Left ventricle myocardium inferior (tissue), 1 donor: Measurements from ENCODE around the gene ODC1. TPM values are rescaled to one million over a fixed set of nuclear protein-coding genes. Genes with fewer than 3 reads are reported as not detected.

Source experiments
- DNase-seq: peaks from one replicate; pipeline ENCODE4 v3.0.0-alpha.2; 2020
- H3K27ac ChIP-seq: fragments of 200-600 bp; replicated peaks from 2 replicates; pipeline ENCODE4 v1.8.0; 2021
- H3K27me3 ChIP-seq: fragments of 200-600 bp; 2 replicates; pipeline ENCODE4 v1.8.0; 2021; ENCODE audit warnings: low read depth
- H3K36me3 ChIP-seq: fragments of 200-600 bp; 2 replicates; pipeline ENCODE4 v1.8.0; 2021
- H3K4me1 ChIP-seq: fragments of 200-600 bp; 2 replicates; pipeline ENCODE4 v1.8.0; 2021
- H3K4me3 ChIP-seq: fragments of 200-600 bp; 2 replicates; pipeline ENCODE4 v1.8.0; 2021; ENCODE audit warnings: mild to moderate bottlenecking, moderate library complexity
- H3K9me3 ChIP-seq: fragments of 200-600 bp; replicated peaks from 2 replicates; pipeline ENCODE4 v1.8.0; 2021
- intact Hi-C: fragments of 100-400 bp; cut with micrococcal nuclease; formaldehyde crosslinking; loops from one replicate; pipeline ENCODE4 v1.11.0; 2022
- total RNA-seq: library from RNA; stranded (reverse); fragmentation: NEBNext Ultra II Directional; extraction: Animal tissue kit (Norgen Biotek cat#: 25700); gene quantifications from one replicate; pipeline ENCODE4 v1.2.1, GENCODE V29; 2021
- TF ChIP-seq, protein P1 (sequence below): fragments of 200-600 bp; IDR thresholded peaks from 2 replicates; pipeline ENCODE4 v1.8.0; 2021; ENCODE audit warnings: antibody characterized with exemption, mild to moderate bottlenecking, borderline replicate concordance
- donor health status: DM: no; HTN: yes; CAD: no; lungs with severe emphysema.

ODC1 gene
- total RNA-seq, 1 donor from 2014 or later: 41.7 TPM

GRCh38 chr2:10477443-10478297 lies 29.5 kb upstream of the ODC1 start:
- Histone ChIP-seq H3K36me3 (no peaks in the 10 kb centered on the region), H3K27me3 (peaks cover 7% of the 10 kb centered on the region), H3K4me3 (no peak overlapping the region), H3K27ac (no peak overlapping the region), H3K9me3 (no peaks in the 10 kb centered on the region), H3K4me1 (no peaks in the 10 kb centered on the region)
- DNase-seq: no peak
- TF ChIP-seq, protein P1, sequence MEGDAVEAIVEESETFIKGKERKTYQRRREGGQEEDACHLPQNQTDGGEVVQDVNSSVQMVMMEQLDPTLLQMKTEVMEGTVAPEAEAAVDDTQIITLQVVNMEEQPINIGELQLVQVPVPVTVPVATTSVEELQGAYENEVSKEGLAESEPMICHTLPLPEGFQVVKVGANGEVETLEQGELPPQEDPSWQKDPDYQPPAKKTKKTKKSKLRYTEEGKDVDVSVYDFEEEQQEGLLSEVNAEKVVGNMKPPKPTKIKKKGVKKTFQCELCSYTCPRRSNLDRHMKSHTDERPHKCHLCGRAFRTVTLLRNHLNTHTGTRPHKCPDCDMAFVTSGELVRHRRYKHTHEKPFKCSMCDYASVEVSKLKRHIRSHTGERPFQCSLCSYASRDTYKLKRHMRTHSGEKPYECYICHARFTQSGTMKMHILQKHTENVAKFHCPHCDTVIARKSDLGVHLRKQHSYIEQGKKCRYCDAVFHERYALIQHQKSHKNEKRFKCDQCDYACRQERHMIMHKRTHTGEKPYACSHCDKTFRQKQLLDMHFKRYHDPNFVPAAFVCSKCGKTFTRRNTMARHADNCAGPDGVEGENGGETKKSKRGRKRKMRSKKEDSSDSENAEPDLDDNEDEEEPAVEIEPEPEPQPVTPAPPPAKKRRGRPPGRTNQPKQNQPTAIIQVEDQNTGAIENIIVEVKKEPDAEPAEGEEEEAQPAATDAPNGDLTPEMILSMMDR: no peak
- intact Hi-C loops: no loop called here

DNA sequence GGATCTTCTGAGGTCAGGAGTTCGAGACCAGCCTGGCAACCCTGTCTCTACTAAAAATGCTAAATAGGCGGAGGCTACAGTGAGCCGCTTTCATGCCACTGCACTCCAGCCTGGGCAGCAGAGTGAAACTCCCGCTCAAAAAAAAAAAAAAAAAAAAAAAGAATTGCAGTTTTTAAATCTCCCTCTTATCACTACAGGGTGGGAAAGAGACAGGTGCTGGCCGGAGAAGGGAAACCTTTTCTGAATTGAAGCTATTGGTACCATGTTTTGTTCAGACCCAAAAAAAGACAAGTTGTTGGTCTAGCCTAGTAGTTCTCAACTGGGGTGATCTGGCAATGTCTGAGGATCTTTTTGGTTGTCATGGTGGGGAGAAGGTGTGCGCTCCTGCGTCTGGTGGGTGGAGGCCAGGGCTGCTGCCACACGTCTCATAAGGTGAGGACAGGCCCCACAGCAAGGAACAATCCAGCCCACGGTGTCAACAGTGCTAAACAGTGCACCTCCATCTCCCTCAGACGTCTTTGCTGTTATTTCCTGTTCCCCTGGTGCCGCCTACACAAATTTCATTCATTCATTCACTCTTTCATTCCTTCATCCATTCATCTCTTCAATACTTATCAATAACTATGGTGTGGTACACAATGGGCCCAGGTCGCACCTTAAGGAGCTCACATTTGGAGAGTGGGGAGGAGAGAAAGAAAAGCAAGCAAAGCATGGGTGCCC lies 28.8 kb upstream of the ODC1 start:
- TF ChIP-seq, protein P1: no peak
- no peak for DNase-seq
- intact Hi-C loops: no loop called here
- H3K9me3 ChIP-seq: no peaks in the 10 kb centered on the region
- H3K27ac ChIP-seq: no peak overlapping the region
- H3K27me3 ChIP-seq: no peaks in the 10 kb centered on the region
- no peaks in the 10 kb centered on the region for H3K4me1 ChIP-seq
- no peak overlapping the region for H3K4me3 ChIP-seq
- H3K36me3 ChIP-seq: no peaks in the 10 kb centered on the region

GRCh38 chr2:10475811-10476660 lies 27.9 kb upstream of the ODC1 start:
- Histone ChIP-seq H3K27me3 (no peaks in the 10 kb centered on the region), H3K4me3 (no peak overlapping the region), H3K27ac (no peak overlapping the region), H3K36me3 (no peaks in the 10 kb centered on the region), H3K4me1 (no peaks in the 10 kb centered on the region), H3K9me3 (no peaks in the 10 kb centered on the region)
- no peak for DNase-seq
- intact Hi-C loops: no loop called here
- TF ChIP-seq, protein P1: no peak

- no peak for DNase-seq
- intact Hi-C loops: no loop called here
- H3K36me3 ChIP-seq: no peaks in the 10 kb centered on the region
- H3K4me1 ChIP-seq: no peaks in the 10 kb centered on the region
- no peaks in the 10 kb centered on the region for H3K27me3 ChIP-seq
- no peak overlapping the region for H3K4me3 ChIP-seq
- TF ChIP-seq, protein P1: no peak
- H3K9me3 ChIP-seq: no peaks in the 10 kb centered on the region
- no peak overlapping the region for H3K27ac ChIP-seq
Measured at GRCh38 chr2:10475221-10475722, 27.1 kb upstream of the ODC1 start.

- no peak for DNase-seq
- Histone ChIP-seq H3K9me3 (no peaks in the 10 kb centered on the region), H3K36me3 (no peaks in the 10 kb centered on the region), H3K4me1 (no peaks in the 10 kb centered on the region), H3K4me3 (no peak overlapping the region), H3K27ac (no peak overlapping the region), H3K27me3 (peaks cover 5% of the 10 kb centered on the region)
- intact Hi-C loops: no loop called here
- TF ChIP-seq, protein P1: no peak
Measured at GRCh38 chr2:10473121-10473756, 25.1 kb upstream of the ODC1 start.
